H1 (cell line): ENCODE measurements around the gene GNAI2.

Experiments used
- CBX8 ChIP-seq: fragments of 300-800, 300-1000 bp; sonication (generic); IDR thresholded peaks from 2 replicates; pipeline ENCODE4 v1.7.1; 2016; ENCODE audit warnings: low read depth, low read length, borderline replicate concordance
- CHD2 ChIP-seq: IDR thresholded peaks from 2 replicates; pipeline ENCODE4 v1.6.1; 2012; ENCODE audit warnings: low read length, improper control_type of control experiment
- CREB1 ChIP-seq: IDR thresholded peaks from 2 replicates; pipeline ENCODE4 v1.6.1; 2012; ENCODE audit warnings: inconsistent platforms
- CTCF ChIP-seq, 3 experiments: IDR thresholded peaks; 1 replicate in 2 of 3; 2 replicates in 1 of 3; pipeline versions ENCODE4 v1.5.1 to v1.6.1; 2011; ENCODE audit warnings: low read length in 3 of 3, mild to moderate bottlenecking in 3 of 3, inconsistent platforms in 2 of 3, low read depth in 1 of 3, moderate library complexity in 1 of 3; ENCODE audit not compliant: insufficient read depth in 1 of 3; ENCODE audit errors: control extremely low read depth in 1 of 3
- E2F6 ChIP-seq: IDR thresholded peaks from 2 replicates; pipeline ENCODE4 v1.6.1; 2012; ENCODE audit warnings: inconsistent platforms
- EP300 ChIP-seq, 2 experiments: IDR thresholded peaks; 1 replicate in 1 of 2; 2 replicates in 1 of 2; pipeline ENCODE4 v1.6.1; 2011 to 2012; ENCODE audit warnings: low read depth in 2 of 2, low read length in 2 of 2, mild to moderate bottlenecking in 2 of 2, borderline replicate concordance in 1 of 2, inconsistent platforms in 1 of 2, moderate library complexity in 1 of 2
- EZH2 ChIP-seq: fragments of 200-600 bp; sonication (generic); IDR thresholded peaks from 2 replicates; pipeline ENCODE4 v1.7.1; 2012; ENCODE audit warnings: low read depth, mild to moderate bottlenecking, moderate library complexity, low read length, inconsistent platforms; ENCODE audit not compliant: severe bottlenecking
- FOSL1 ChIP-seq: IDR thresholded peaks from 2 replicates; pipeline ENCODE4 v1.6.1; 2011; ENCODE audit warnings: mild to moderate bottlenecking, low read depth, low read length, moderate library complexity; ENCODE audit not compliant: insufficient read depth
- GABPA ChIP-seq: IDR thresholded peaks from 2 replicates; pipeline ENCODE4 v1.6.1; 2011; ENCODE audit warnings: mild to moderate bottlenecking, low read length, moderate library complexity, borderline replicate concordance; ENCODE audit not compliant: insufficient read depth
- POLR2A ChIP-seq, 2 experiments: IDR thresholded peaks; 1 replicate in 1 of 2; 2 replicates in 1 of 2; pipeline ENCODE4 v1.6.1; 2011; ENCODE audit warnings: low read depth in 2 of 2, low read length in 2 of 2, mild to moderate bottlenecking in 2 of 2; ENCODE audit errors: control extremely low read depth in 1 of 2
- POLR2AphosphoS5 ChIP-seq: IDR thresholded peaks from 2 replicates; pipeline ENCODE4 v1.6.1; 2011; ENCODE audit warnings: low read depth, low read length
- RAD21 ChIP-seq, 2 experiments: IDR thresholded peaks in 1 of 2; conservative IDR thresholded peaks in 1 of 2; 2 replicates each; pipeline ENCODE4 v1.6.1; 2011; ENCODE audit warnings: low read depth in 2 of 2, low read length in 2 of 2, improper control_type of control experiment in 1 of 2, inconsistent platforms in 1 of 2, mild to moderate bottlenecking in 1 of 2, moderate library complexity in 1 of 2
- RFX5 ChIP-seq: IDR thresholded peaks from 2 replicates; pipeline ENCODE4 v1.6.1; 2011; ENCODE audit warnings: low read depth, low read length, improper control_type of control experiment, borderline replicate concordance

GRCh38 chr3:50190936-50191660 is 44.9 kb upstream of the GNAI2 start, which contains the start of gene GNAT1:
- TF ChIP-seq CTCF (IDR thresholded peaks at IDR 0.05; ENCODE audit: control extremely low read depth in 1 of 3, insufficient read depth in 1 of 3, low read depth in 1 of 3, low read length in 3 of 3), result no peak
- TF ChIP-seq EP300 (IDR thresholded peaks at IDR 0.05; ENCODE audit: borderline replicate concordance in 1 of 2, low read depth in 2 of 2, low read length in 2 of 2), result no peak
- no peak for TF ChIP-seq POLR2AphosphoS5
- TF ChIP-seq CHD2, result no peak
- no peak for TF ChIP-seq FOSL1
- no peak for TF ChIP-seq GABPA
- no peak for TF ChIP-seq POLR2A (IDR thresholded peaks at IDR 0.05; ENCODE audit: control extremely low read depth in 1 of 2, low read depth in 2 of 2, low read length in 2 of 2)
- no peak for TF ChIP-seq EZH2
- TF ChIP-seq CBX8, result no peak
- no peak for TF ChIP-seq E2F6
- no peak for TF ChIP-seq RFX5
- no peak for TF ChIP-seq RAD21 (IDR thresholded peaks at IDR 0.05 in 1 of 2, conservative IDR thresholded peaks at IDR 0.05 in 1 of 2; ENCODE audit: low read depth in 2 of 2, low read length in 2 of 2)
- TF ChIP-seq CREB1, result no peak
